HEK293 (cell line): ENCODE measurements around the gene PTPRR.

Experiments used
- CTCF ChIA-PET: fragments of 350-600 bp; formaldehyde crosslinking; extraction: SDS; loops from one replicate; lab custom pipeline; 2021; ENCODE audit warnings: antibody characterized with exemption; lab: Yijun Ruan, JAX
- POLR2A ChIA-PET: fragments of 300-600 bp; formaldehyde crosslinking; extraction: SDS; loops from one replicate; lab custom pipeline; 2020; ENCODE audit warnings: antibody characterized with exemption, inconsistent platforms; lab: Yijun Ruan, JAX
- H3K27ac ChIP-seq: fragments of 200-500 bp; sonication (Bioruptor generic); 2 replicates; pipeline ENCODE4 v1.5.1; 2014; ENCODE audit warnings: low read depth, low read length, control low read depth, inconsistent platforms; ENCODE audit errors: extremely low read depth
- H3K36me3 ChIP-seq, 2 experiments: fragments of 200-500 bp in 1 of 2; sonication (Bioruptor generic) in 1 of 2; 1 replicate in 1 of 2; 2 replicates in 1 of 2; pipeline ENCODE4 v1.5.1; 2014 to 2017; ENCODE audit warnings: inconsistent platforms in 2 of 2, low read length in 2 of 2; ENCODE audit not compliant: control insufficient read depth in 2 of 2, insufficient read depth in 1 of 2
- H3K4me1 ChIP-seq: fragments of 200-500 bp; sonication (Bioruptor generic); 2 replicates; pipeline ENCODE4 v1.5.1; 2014; ENCODE audit warnings: mild to moderate bottlenecking, low read length, inconsistent platforms; ENCODE audit not compliant: control insufficient read depth, insufficient read depth
- H3K4me3 ChIP-seq: 2 replicates; pipeline ENCODE4 v1.5.1; 2011; ENCODE audit warnings: low read depth, mild to moderate bottlenecking, control low read depth, low read length, moderate library complexity
- H3K9me3 ChIP-seq: fragments of 200-500 bp; sonication (Bioruptor generic); 2 replicates; pipeline ENCODE4 v1.5.1; 2014; ENCODE audit warnings: low read depth, low read length, inconsistent platforms; ENCODE audit not compliant: control insufficient read depth, insufficient read depth
- ATF2 ChIP-seq: fragments of 450-650 bp; formaldehyde crosslinking; IDR thresholded peaks from 2 replicates; pipeline ENCODE4 v1.5.1; 2016; ENCODE audit warnings: missing biosample characterization, missing genetic modification characterization, low read depth
- GFI1B ChIP-seq: fragments of 450-650 bp; formaldehyde crosslinking; IDR thresholded peaks from 2 replicates; pipeline ENCODE4 v1.5.1; 2016; ENCODE audit warnings: missing biosample characterization, missing genetic modification characterization
- HOXC10 ChIP-seq: sonication (generic); formaldehyde crosslinking; IDR thresholded peaks from 2 replicates; pipeline ENCODE4 v1.8.1; 2023; ENCODE audit warnings: mild to moderate bottlenecking, missing genetic modification reagents
- KLF9 ChIP-seq: fragments of 450-650 bp; formaldehyde crosslinking; IDR thresholded peaks from 2 replicates; pipeline ENCODE4 v1.5.1; 2016; ENCODE audit warnings: missing biosample characterization, missing genetic modification characterization, low read depth
- RBAK ChIP-seq: fragments of 450-650 bp; formaldehyde crosslinking; IDR thresholded peaks from 2 replicates; pipeline ENCODE4 v1.5.1; 2016; ENCODE audit warnings: missing biosample characterization, missing genetic modification characterization
- SCRT1 ChIP-seq: fragments of 450-650 bp; formaldehyde crosslinking; IDR thresholded peaks from 2 replicates; pipeline ENCODE4 v1.5.1; 2016; ENCODE audit warnings: missing biosample characterization, missing genetic modification characterization, borderline replicate concordance
- ZBTB20 ChIP-seq: fragments of 450-650 bp; formaldehyde crosslinking; IDR thresholded peaks from 2 replicates; pipeline ENCODE4 v1.5.1; 2016; ENCODE audit warnings: missing biosample characterization, missing genetic modification characterization
- ZBTB21 ChIP-seq: fragments of 450-650 bp; formaldehyde crosslinking; IDR thresholded peaks from 2 replicates; pipeline ENCODE4 v1.5.1; 2017; ENCODE audit warnings: missing biosample characterization, missing genetic modification characterization
- ZEB2 ChIP-seq: fragments of 450-650 bp; formaldehyde crosslinking; IDR thresholded peaks from 2 replicates; pipeline ENCODE4 v1.5.1; 2016; ENCODE audit warnings: missing biosample characterization, missing genetic modification characterization
- ZNF16 ChIP-seq: fragments of 450-650 bp; formaldehyde crosslinking; IDR thresholded peaks from 2 replicates; pipeline ENCODE4 v1.5.1; 2016; ENCODE audit warnings: low read depth, missing biosample characterization, missing genetic modification characterization
- ZNF221 ChIP-seq: fragments of 450-650 bp; formaldehyde crosslinking; IDR thresholded peaks from 2 replicates; pipeline ENCODE4 v1.5.1; 2017; ENCODE audit warnings: missing biosample characterization, missing genetic modification characterization, borderline replicate concordance
- ZNF280D ChIP-seq: fragments of 450-650 bp; formaldehyde crosslinking; IDR thresholded peaks from 2 replicates; pipeline ENCODE4 v1.5.1; 2016; ENCODE audit warnings: missing biosample characterization, missing genetic modification characterization
- ZNF426 ChIP-seq: fragments of 450-650 bp; formaldehyde crosslinking; IDR thresholded peaks from 2 replicates; pipeline ENCODE4 v1.5.1; 2017; ENCODE audit warnings: missing biosample characterization, missing genetic modification characterization, mild to moderate bottlenecking, inconsistent platforms, moderate library complexity
- ZNF473 ChIP-seq: fragments of 450-650 bp; formaldehyde crosslinking; IDR thresholded peaks from 2 replicates; pipeline ENCODE4 v1.5.1; 2017; ENCODE audit warnings: missing biosample characterization, missing genetic modification characterization
- ZNF555 ChIP-seq: fragments of 450-650 bp; formaldehyde crosslinking; conservative IDR thresholded peaks from 2 replicates; pipeline ENCODE4 v1.5.1; 2017; ENCODE audit warnings: missing biosample characterization, mild to moderate bottlenecking, missing genetic modification characterization, inconsistent platforms
- ZNF585B ChIP-seq: fragments of 450-650 bp; formaldehyde crosslinking; IDR thresholded peaks from 2 replicates; pipeline ENCODE4 v1.5.1; 2016; ENCODE audit warnings: missing biosample characterization, missing genetic modification characterization
- ZNF639 ChIP-seq: fragments of 450-650 bp; formaldehyde crosslinking; IDR thresholded peaks from 2 replicates; pipeline ENCODE4 v1.5.1; 2016; ENCODE audit warnings: missing biosample characterization, missing genetic modification characterization
- ZNF658 ChIP-seq: fragments of 450-650 bp; formaldehyde crosslinking; IDR thresholded peaks from 2 replicates; pipeline ENCODE4; 2016; ENCODE audit warnings: missing biosample characterization, missing genetic modification characterization
- ZNF747 ChIP-seq: fragments of 450-650 bp; formaldehyde crosslinking; IDR thresholded peaks from 2 replicates; pipeline ENCODE4 v1.5.1; 2016; ENCODE audit warnings: missing biosample characterization, missing genetic modification characterization
- ZSCAN23 ChIP-seq: fragments of 450-650 bp; formaldehyde crosslinking; IDR thresholded peaks from 2 replicates; pipeline ENCODE4 v1.5.1; 2016; ENCODE audit warnings: missing biosample characterization, missing genetic modification characterization
- TF ChIP-seq, protein P1 (sequence below): fragments of 450-650 bp; formaldehyde crosslinking; IDR thresholded peaks from 2 replicates; pipeline ENCODE4 v1.5.1; 2016; ENCODE audit warnings: missing biosample characterization, missing genetic modification characterization
- TF ChIP-seq, protein P2 (sequence below): fragments of 450-650 bp; formaldehyde crosslinking; IDR thresholded peaks from 2 replicates; pipeline ENCODE4 v1.5.1; 2017; ENCODE audit warnings: missing biosample characterization, missing genetic modification characterization

The PTPRR gene

DNA sequence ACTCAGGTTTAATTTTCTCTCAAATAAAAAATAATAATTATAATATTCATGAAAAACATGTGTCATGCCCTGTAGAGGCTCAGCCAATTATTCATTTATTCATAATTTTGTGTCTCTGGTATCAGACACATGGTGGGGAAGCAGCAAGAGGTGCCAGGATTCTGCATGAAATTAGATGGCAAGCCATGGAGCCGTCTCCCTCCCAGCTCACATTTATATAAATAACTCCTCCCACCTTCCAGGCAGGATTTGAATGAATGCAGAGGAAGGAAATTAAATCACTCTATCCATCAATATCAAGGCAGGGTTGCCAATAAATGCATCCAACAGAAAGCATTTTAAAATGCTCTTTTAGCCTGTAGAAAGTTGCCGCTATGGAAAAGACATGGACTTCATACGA is 98.1 kb downstream of the PTPRR start (continued):
- no peak for TF ChIP-seq ZNF473 (tag by site-specific recombination)
- TF ChIP-seq, all 188 proteins: peak for 0

GRCh38 chr12:70815971-70816391 is 104.6 kb downstream of the PTPRR start:
- Histone ChIP-seq H3K4me1 (no peaks in the 10 kb centered on the region), H3K9me3 (no peaks in the 10 kb centered on the region), H3K4me3 (no peak overlapping the region)
- POLR2A ChIA-PET = no interaction called here
- TF ChIP-seq ZNF747 (tag by site-specific recombination) (no peak), ZSCAN23 (tag by site-specific recombination) (no peak), ZBTB20 (no peak)
- TF ChIP-seq, protein P1, sequence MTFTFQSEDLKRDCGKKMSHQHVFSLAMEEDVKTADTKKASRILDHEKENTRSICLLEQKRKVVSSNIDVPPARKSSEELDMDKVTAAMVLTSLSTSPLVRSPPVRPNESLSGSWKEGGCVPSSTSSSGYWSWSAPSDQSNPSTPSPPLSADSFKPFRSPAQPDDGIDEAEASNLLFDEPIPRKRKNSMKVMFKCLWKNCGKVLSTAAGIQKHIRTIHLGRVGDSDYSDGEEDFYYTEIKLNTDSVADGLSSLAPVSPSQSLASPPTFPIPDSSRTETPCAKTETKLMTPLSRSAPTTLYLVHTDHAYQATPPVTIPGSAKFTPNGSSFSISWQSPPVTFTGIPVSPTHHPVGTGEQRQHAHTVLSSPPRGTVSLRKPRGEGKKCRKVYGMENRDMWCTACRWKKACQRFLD (tag by site-specific recombination) = no peak
- TF ChIP-seq, all 188 proteins: peak for 0
- Histone ChIP-seq H3K36me3 (no peaks in the 10 kb centered on the region), H3K27ac (no peak overlapping the region)
- CTCF ChIA-PET = no interaction called here

- H3K27ac ChIP-seq = no peak overlapping the region
- no peak for TF ChIP-seq KLF9
- TF ChIP-seq ZNF16 (tag by site-specific recombination) = no peak
- TF ChIP-seq ZNF555 (tag by site-specific recombination) = no peak
- TF ChIP-seq ZNF221 (tag by site-specific recombination) = no peak
- no peak for TF ChIP-seq RBAK (tag by site-specific recombination)
- no peak for TF ChIP-seq GFI1B (tag by site-specific recombination)
- no peak for TF ChIP-seq ZNF426 (tag by site-specific recombination)
- TF ChIP-seq ZNF639 (tag by site-specific recombination) = no peak
- TF ChIP-seq SCRT1 (tag by site-specific recombination) = no peak
- no peak for TF ChIP-seq ZNF658
- TF ChIP-seq, protein P2, sequence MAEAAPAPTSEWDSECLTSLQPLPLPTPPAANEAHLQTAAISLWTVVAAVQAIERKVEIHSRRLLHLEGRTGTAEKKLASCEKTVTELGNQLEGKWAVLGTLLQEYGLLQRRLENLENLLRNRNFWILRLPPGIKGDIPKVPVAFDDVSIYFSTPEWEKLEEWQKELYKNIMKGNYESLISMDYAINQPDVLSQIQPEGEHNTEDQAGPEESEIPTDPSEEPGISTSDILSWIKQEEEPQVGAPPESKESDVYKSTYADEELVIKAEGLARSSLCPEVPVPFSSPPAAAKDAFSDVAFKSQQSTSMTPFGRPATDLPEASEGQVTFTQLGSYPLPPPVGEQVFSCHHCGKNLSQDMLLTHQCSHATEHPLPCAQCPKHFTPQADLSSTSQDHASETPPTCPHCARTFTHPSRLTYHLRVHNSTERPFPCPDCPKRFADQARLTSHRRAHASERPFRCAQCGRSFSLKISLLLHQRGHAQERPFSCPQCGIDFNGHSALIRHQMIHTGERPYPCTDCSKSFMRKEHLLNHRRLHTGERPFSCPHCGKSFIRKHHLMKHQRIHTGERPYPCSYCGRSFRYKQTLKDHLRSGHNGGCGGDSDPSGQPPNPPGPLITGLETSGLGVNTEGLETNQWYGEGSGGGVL (tag by site-specific recombination) = no peak
- TF ChIP-seq ATF2 = no peak
- no peak for TF ChIP-seq ZNF585B (tag by site-specific recombination)
- no peak for TF ChIP-seq HOXC10 (CRISPR knock-in tag)
- TF ChIP-seq ZBTB21 (tag by site-specific recombination) = no peak
- TF ChIP-seq ZNF280D (tag by site-specific recombination) = no peak
- TF ChIP-seq ZEB2 (tag by site-specific recombination) = no peak
- TF ChIP-seq, all 188 proteins: peak for 0
- CTCF ChIA-PET = interaction anchor here (1.1 kb wide), 1 partner anchor 31 kb away, joined by 3 read pairs; no protein-coding TSS in a partner anchor
- POLR2A ChIA-PET = no interaction called here
- no peaks in the 10 kb centered on the region for H3K4me1 ChIP-seq
- H3K4me3 ChIP-seq = no peak overlapping the region
- H3K36me3 ChIP-seq = no peaks in the 10 kb centered on the region
- no peaks in the 10 kb centered on the region for H3K9me3 ChIP-seq
These were observed 105.5 kb downstream of the PTPRR start for GRCh38 chr12:70815056-70815455.
